ENCODE measurements around the gene MRPS25. TPM values are rescaled to one million over a fixed set of nuclear protein-coding genes. Genes with fewer than 3 reads are reported as not detected.
"Not testable (repeated sequence)": the region's sequence is repeated elsewhere in the genome, so short reads cannot be mapped to it uniquely, and the experiment has no call there.

Gene MRPS25
- total RNA-seq, 1 donor from 2014 or later: 56.4 TPM

GRCh38 chr3:15045667-15046066 lies 19.4 kb downstream of the MRPS25 start:
- no peak for DNase-seq (ENCODE audit: low spot score)
- ATAC-seq: no peak

GRCh38 chr3:15044326-15044725 lies 20.8 kb downstream of the MRPS25 start:
- DNase-seq (ENCODE audit: low spot score) (no peak), ATAC-seq (no peak)

- no peak for ATAC-seq
- no peak for DNase-seq (ENCODE audit: low spot score)
Measured at GRCh38 chr3:15043408-15044171, 21.5 kb downstream of the MRPS25 start.

GRCh38 chr3:15042936-15043335 lies 22.2 kb downstream of the MRPS25 start:
- DNase-seq (ENCODE audit: low spot score) (no peak), ATAC-seq (no peak)

GRCh38 chr3:15041950-15042349 lies 23.2 kb downstream of the MRPS25 start:
- DNase-seq (ENCODE audit: low spot score) (no peak), ATAC-seq (peak; percentile 43)

- no peak for ATAC-seq
- no peak for DNase-seq (ENCODE audit: low spot score)
Measured at GRCh38 chr3:15040844-15041243, 24.3 kb downstream of the MRPS25 start.

- DNase-seq (ENCODE audit: low spot score): no peak
- ATAC-seq: no peak
Measured at GRCh38 chr3:15038306-15038705, 26.8 kb downstream of the MRPS25 start.

GRCh38 chr3:15033103-15033502 lies 32.0 kb downstream of the MRPS25 start:
- DNase-seq (ENCODE audit: low spot score): no peak
- ATAC-seq: no peak

GRCh38 chr3:15032650-15033049 lies 32.5 kb downstream of the MRPS25 start:
- ATAC-seq (no peak), DNase-seq (ENCODE audit: low spot score) (no peak)

- no peak for ATAC-seq
Measured at GRCh38 chr3:15029625-15030024, 35.5 kb downstream of the MRPS25 start.

GRCh38 chr3:15023719-15024118 lies 41.4 kb downstream of the MRPS25 start:
- ATAC-seq (no peak), DNase-seq (ENCODE audit: low spot score) (no peak)

More at GRCh38 chr3:15029625-15030024, 35.5 kb downstream of the MRPS25 start:
- no peak for DNase-seq (ENCODE audit: low spot score)

GRCh38 chr3:15023249-15023648 lies 41.9 kb downstream of the MRPS25 start:
- ATAC-seq (no peak), DNase-seq (ENCODE audit: low spot score) (no peak)

GRCh38 chr3:15017191-15017590 lies 47.9 kb downstream of the MRPS25 start:
- no peak for DNase-seq (ENCODE audit: low spot score)
- no peak for ATAC-seq

- DNase-seq (ENCODE audit: low spot score) (no peak), ATAC-seq (no peak)
Measured at GRCh38 chr3:15015456-15015855, 49.7 kb downstream of the MRPS25 start.

GRCh38 chr3:15014606-15015328 lies 50.3 kb downstream of the MRPS25 start:
- ATAC-seq: no peak
- DNase-seq (ENCODE audit: low spot score): no peak

- no peak for DNase-seq (ENCODE audit: low spot score)
- no peak for ATAC-seq
Measured at GRCh38 chr3:15011174-15011573, 53.9 kb downstream of the MRPS25 start.

- DNase-seq (ENCODE audit: low spot score) (no peak), ATAC-seq (no peak)
Measured at GRCh38 chr3:15010664-15011063, 54.5 kb downstream of the MRPS25 start.

- no peak for ATAC-seq
- DNase-seq (ENCODE audit: low spot score): no peak
Measured at GRCh38 chr3:15009167-15009566, 55.9 kb downstream of the MRPS25 start.

- DNase-seq (ENCODE audit: low spot score) (no peak), ATAC-seq (no peak)
Measured at GRCh38 chr3:15007681-15008141, 57.4 kb downstream of the MRPS25 start.

GRCh38 chr3:14999182-14999581 lies 65.9 kb downstream of the MRPS25 start:
- DNase-seq (ENCODE audit: low spot score); ATAC-seq: not testable (repeated sequence)

All from left lobe of liver (tissue), 2 donors.